H9 (cell line): ENCODE results near the gene LUZP2. TPM values are rescaled to one million over a fixed set of nuclear protein-coding genes. Genes with fewer than 3 reads are reported as not detected.

Experiments used
- DNase-seq: peaks from one replicate; pipeline ENCODE4 v3.0.0-alpha.2; 2017
- H2AFZ ChIP-seq: one replicate; pipeline ENCODE4 v1.6.1; 2013; ENCODE audit warnings: mild to moderate bottlenecking, low read length, control low read depth, moderate library complexity
- H2AK5ac ChIP-seq: 2 replicates; pipeline ENCODE4 v1.6.1; 2013; ENCODE audit warnings: low read length, control low read depth, mixed read lengths; ENCODE audit not compliant: insufficient read length
- H2BK120ac ChIP-seq: one replicate; pipeline ENCODE4 v1.6.1; 2013; ENCODE audit warnings: low read depth, mild to moderate bottlenecking, low read length, control low read depth, inconsistent platforms; ENCODE audit not compliant: poor library complexity, severe bottlenecking
- H2BK12ac ChIP-seq: 2 replicates; pipeline ENCODE4 v1.6.1; 2013; ENCODE audit warnings: low read length, control low read depth, mixed read lengths, low read depth; ENCODE audit not compliant: insufficient read length
- H2BK15ac ChIP-seq: 2 replicates; pipeline ENCODE4 v1.6.1; 2013; ENCODE audit warnings: low read depth, low read length, control low read depth
- H2BK20ac ChIP-seq: one replicate; pipeline ENCODE4 v1.6.1; 2013; ENCODE audit warnings: low read depth, mild to moderate bottlenecking, low read length, control low read depth, inconsistent platforms; ENCODE audit not compliant: poor library complexity, severe bottlenecking
- H2BK5ac ChIP-seq: 2 replicates; pipeline ENCODE4 v1.6.1; 2013; ENCODE audit warnings: low read length, control low read depth, mixed read lengths; ENCODE audit not compliant: insufficient read length
- H3K14ac ChIP-seq: 2 replicates; pipeline ENCODE4 v1.6.1; 2013; ENCODE audit warnings: low read length, control low read depth; ENCODE audit not compliant: insufficient read depth
- H3K18ac ChIP-seq: 2 replicates; pipeline ENCODE4 v1.6.1; 2013; ENCODE audit warnings: low read depth, mild to moderate bottlenecking, mixed read lengths, low read length, control low read depth; ENCODE audit not compliant: insufficient read length
- H3K23ac ChIP-seq: 2 replicates; pipeline ENCODE4 v1.6.1; 2013; ENCODE audit warnings: low read length, control low read depth, mixed read lengths, low read depth; ENCODE audit not compliant: insufficient read length
- H3K23me2 ChIP-seq: 2 replicates; pipeline ENCODE4 v1.6.1; 2013; ENCODE audit warnings: low read depth, mild to moderate bottlenecking, mixed read lengths, low read length, control low read depth; ENCODE audit not compliant: insufficient read length, poor library complexity, severe bottlenecking
- H3K27ac ChIP-seq: 2 replicates; pipeline ENCODE4 v1.5.1; 2013; ENCODE audit warnings: low read length, control low read depth, mixed read lengths, low read depth; ENCODE audit not compliant: insufficient read length
- H3K27me3 ChIP-seq: 2 replicates; pipeline ENCODE4 v1.6.1; 2013; ENCODE audit warnings: low read length, control low read depth, inconsistent platforms; ENCODE audit not compliant: insufficient read depth
- H3K4ac ChIP-seq: 2 replicates; pipeline ENCODE4 v1.6.1; 2013; ENCODE audit warnings: low read depth, mild to moderate bottlenecking, control low read depth, inconsistent platforms, low read length, moderate library complexity
- H3K4me1 ChIP-seq: 2 replicates; pipeline ENCODE4 v1.6.1; 2013; ENCODE audit warnings: low read length, control low read depth, inconsistent platforms; ENCODE audit not compliant: insufficient read depth
- H3K4me2 ChIP-seq: 2 replicates; pipeline ENCODE4 v1.6.1; 2013; ENCODE audit warnings: low read length, control low read depth, mixed read lengths; ENCODE audit not compliant: insufficient read length, insufficient read depth
- H3K56ac ChIP-seq: 2 replicates; pipeline ENCODE4 v1.6.1; 2013; ENCODE audit warnings: low read depth, mild to moderate bottlenecking, mixed read lengths, low read length, control low read depth; ENCODE audit not compliant: insufficient read length
- H3K79me1 ChIP-seq: 2 replicates; pipeline ENCODE4 v1.6.1; 2013; ENCODE audit warnings: low read depth, mild to moderate bottlenecking, moderate library complexity, low read length, control low read depth, inconsistent platforms; ENCODE audit not compliant: insufficient read depth, poor library complexity, severe bottlenecking
- H3K79me2 ChIP-seq: 2 replicates; pipeline ENCODE4 v1.6.1; 2013; ENCODE audit warnings: low read length, control low read depth, inconsistent platforms; ENCODE audit not compliant: insufficient read depth
- H3K9ac ChIP-seq: 2 replicates; pipeline ENCODE4 v1.6.1; 2013; ENCODE audit warnings: low read length, control low read depth, mixed read lengths; ENCODE audit not compliant: insufficient read length; ENCODE audit errors: extremely low read depth
- H3K9me3 ChIP-seq: one replicate; pipeline ENCODE4 v1.6.1; 2013; ENCODE audit warnings: low read depth, low read length, inconsistent platforms; ENCODE audit not compliant: control insufficient read depth
- H3T11ph ChIP-seq: one replicate; pipeline ENCODE4 v1.6.1; 2013; ENCODE audit warnings: mild to moderate bottlenecking, low read length, control low read depth, inconsistent platforms
- H4K20me1 ChIP-seq: one replicate; pipeline ENCODE4 v1.6.1; 2013; ENCODE audit not compliant: control insufficient read depth, insufficient read length, insufficient read depth
- H4K5ac ChIP-seq: 2 replicates; pipeline ENCODE4 v1.6.1; 2013; ENCODE audit warnings: low read depth, mild to moderate bottlenecking, mixed read lengths, low read length, control low read depth; ENCODE audit not compliant: insufficient read length
- H4K8ac ChIP-seq: replicated peaks from 2 replicates; pipeline ENCODE4 v1.6.1; 2013; ENCODE audit warnings: low read length, control low read depth, mixed read lengths, low read depth; ENCODE audit not compliant: insufficient read length
- H4K91ac ChIP-seq: 2 replicates; pipeline ENCODE4 v1.6.1; 2013; ENCODE audit warnings: low read depth, mild to moderate bottlenecking, moderate library complexity, mixed read lengths, low read length, control low read depth; ENCODE audit not compliant: insufficient read length
- H3K27ac Mint-ChIP-seq, 3 experiments: 2 replicates in 2 of 3; 3 replicates in 1 of 3; pipeline ENCODE4 v1.8.0; 2020 to 2021; ENCODE audit warnings: mixed read lengths in 3 of 3, mild to moderate bottlenecking in 1 of 3, moderate library complexity in 1 of 3
- H3K27me3 Mint-ChIP-seq: 2 replicates; pipeline ENCODE4 v1.8.0; 2021; ENCODE audit warnings: low read depth, mild to moderate bottlenecking, moderate library complexity, mixed read lengths
- H3K36me3 Mint-ChIP-seq, 3 experiments: 2 replicates in 2 of 3; 3 replicates in 1 of 3; pipeline ENCODE4 v1.8.0; 2020 to 2021; ENCODE audit warnings: low read depth in 3 of 3, mixed read lengths in 3 of 3; ENCODE audit not compliant: insufficient read depth in 1 of 3
- H3K4me1 Mint-ChIP-seq, 2 experiments: 2 replicates each; pipeline ENCODE4 v1.8.0; 2020; ENCODE audit warnings: mixed read lengths in 2 of 2
- H3K4me3 Mint-ChIP-seq, 2 experiments: 2 replicates in 1 of 2; 3 replicates in 1 of 2; pipeline ENCODE4 v1.8.0; 2020 to 2021; ENCODE audit warnings: mild to moderate bottlenecking in 2 of 2, mixed read lengths in 2 of 2, moderate library complexity in 1 of 2
- H3K9me3 Mint-ChIP-seq, 2 experiments: 2 replicates in 1 of 2; 3 replicates in 1 of 2; pipeline ENCODE4 v1.8.0; 2020; ENCODE audit warnings: mild to moderate bottlenecking in 2 of 2, mixed read lengths in 2 of 2, moderate library complexity in 1 of 2
- CTCF ChIP-seq: fragments of 200-600 bp; sonication (generic); conservative IDR thresholded peaks from 3 replicates; pipeline ENCODE4 v1.8.0; 2021; ENCODE audit warnings: antibody characterized with exemption, mild to moderate bottlenecking
- WGBS: extraction: QIAGEN DNeasy Blood & Tissue Kit; methylation state at CpG from one replicate; pipeline ENCODE4 v1.1.7; 2013; ENCODE audit warnings: missing lambda C conversion rate, low lambda C conversion rate, mixed read lengths; ENCODE audit not compliant: insufficient read length; ENCODE audit errors: extremely low coverage; 5-methylcytosine and 5-hydroxymethylcytosine counted together
- total RNA-seq: library from RNA; stranded (reverse); gene quantifications from 2 replicates; pipeline ENCODE4 v1.2.1, GENCODE V29; 2021

LUZP2 gene
- total RNA-seq, 1 experiment from 2014 or later = 25.4 TPM

DNA sequence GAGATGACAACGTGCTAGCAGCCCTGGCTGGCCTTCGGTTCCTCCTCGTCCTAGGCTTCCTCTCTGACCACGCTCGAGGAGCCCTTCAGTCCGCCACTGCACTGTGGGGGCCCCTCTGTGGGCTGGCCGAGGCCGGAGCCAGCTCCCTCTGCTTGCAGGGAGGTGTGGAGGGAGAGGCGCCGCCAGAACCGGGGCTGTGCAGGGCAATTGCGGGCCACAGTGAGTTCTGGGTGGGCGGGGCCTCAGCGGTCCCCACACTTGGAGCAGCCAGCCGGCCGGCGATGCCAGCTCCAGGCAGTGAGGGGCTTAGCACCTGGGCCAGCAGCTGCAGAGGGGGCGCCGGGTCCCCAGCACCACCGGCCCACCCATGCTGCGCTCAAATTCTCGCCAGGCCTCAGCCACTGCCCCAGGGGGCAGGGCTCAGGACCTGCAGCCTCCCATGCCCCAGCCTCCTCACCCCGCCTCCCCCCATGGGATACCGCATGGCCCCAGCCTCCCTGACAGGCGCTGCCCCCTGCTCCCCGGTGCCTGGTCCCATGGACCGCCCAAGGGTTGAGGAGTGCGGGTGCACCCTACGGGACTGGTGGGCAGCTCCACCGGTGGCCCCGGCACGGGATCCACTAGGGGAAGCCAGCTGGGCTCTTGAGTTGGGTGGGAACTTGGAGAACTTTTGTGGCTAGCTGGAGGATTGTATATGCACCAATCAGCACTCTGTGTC lies 399.4 kb downstream of the LUZP2 start:
- no peak overlapping the region for H2BK5ac ChIP-seq
- no peaks in the 10 kb centered on the region for H3K4me1 ChIP-seq
- no peak overlapping the region for H3K9ac ChIP-seq
- H4K5ac ChIP-seq = no peak overlapping the region
- no peaks in the 10 kb centered on the region for H3K79me1 ChIP-seq
- no peak overlapping the region for H2BK15ac ChIP-seq
- Mint-ChIP-seq H3K27ac (no peak overlapping the region), H3K4me3 (no peak overlapping the region), H3K9me3 (peaks cover 5 to 11% of the 10 kb centered on the region in 2 experiments; a peak in 4 of 5 replicates), H3K36me3 (peaks cover 0 to 20% (median 14%) of the 10 kb centered on the region in 3 experiments; a peak in 5 of 7 replicates), H3K27me3 (no peaks in the 10 kb centered on the region), H3K4me1 (peaks cover 6 to 7% of the 10 kb centered on the region in 2 experiments; a peak in 3 of 4 replicates)
- H3K4me2 ChIP-seq = no peak overlapping the region
- H4K20me1 ChIP-seq = no peaks in the 10 kb centered on the region
- H4K8ac ChIP-seq = no peak overlapping the region
- no peak overlapping the region for H3K18ac ChIP-seq
- H2AFZ ChIP-seq = no peak overlapping the region
- H3K56ac ChIP-seq = no peak overlapping the region
- TF ChIP-seq CTCF = no peak
- H4K91ac ChIP-seq = no peak overlapping the region
- H3T11ph ChIP-seq = no peak overlapping the region
- H3K79me2 ChIP-seq = no peaks in the 10 kb centered on the region
- H2BK20ac ChIP-seq = no peak overlapping the region
- no peaks in the 10 kb centered on the region for H3K23me2 ChIP-seq
- no peak overlapping the region for H3K14ac ChIP-seq
- H3K27me3 ChIP-seq = no peaks in the 10 kb centered on the region
- no peak overlapping the region for H3K23ac ChIP-seq
- no peak overlapping the region for H2AK5ac ChIP-seq
- H2BK12ac ChIP-seq = no peak overlapping the region
- WGBS = no CpG with 5 or more reads among the region's 32 CpGs
- no peak overlapping the region for H3K27ac ChIP-seq
- H3K9me3 ChIP-seq = no peaks in the 10 kb centered on the region
- H2BK120ac ChIP-seq = no peak overlapping the region
- H3K4ac ChIP-seq = no peak overlapping the region
- no peak for DNase-seq
